Nephron (organoid): ENCODE data around the gene NCSTN.

ENCODE experiments used
- H3K27ac Mint-ChIP-seq, 3 experiments: 2 replicates each; pipeline ENCODE4 v1.8.0; 2020; ENCODE audit warnings: mixed read lengths in 3 of 3, mild to moderate bottlenecking in 2 of 3, moderate library complexity in 1 of 3
- H3K27me3 Mint-ChIP-seq: 2 replicates; pipeline ENCODE4 v1.8.0; 2021; ENCODE audit warnings: low read depth, mild to moderate bottlenecking, moderate library complexity, mixed read lengths
- H3K36me3 Mint-ChIP-seq: 2 replicates; pipeline ENCODE4 v1.8.0; 2020; ENCODE audit warnings: low read depth, mixed read lengths
- H3K4me1 Mint-ChIP-seq: 2 replicates; pipeline ENCODE4 v1.8.0; 2020; ENCODE audit warnings: mixed read lengths
- H3K4me3 Mint-ChIP-seq, 3 experiments: 2 replicates each; pipeline ENCODE4 v1.8.0; 2020; ENCODE audit warnings: mild to moderate bottlenecking in 3 of 3, mixed read lengths in 3 of 3, moderate library complexity in 2 of 3
- H3K9me3 Mint-ChIP-seq: 2 replicates; pipeline ENCODE4 v1.8.0; 2020; ENCODE audit warnings: mixed read lengths
- CTCF ChIP-seq, 3 experiments: fragments of 200-600 bp; sonication (generic); IDR thresholded peaks; one replicate each; pipeline ENCODE4 v1.5.0; 2021; ENCODE audit warnings: antibody characterized with exemption in 3 of 3; ENCODE audit not compliant: unreplicated experiment in 3 of 3

NCSTN gene

GRCh38 chr1:160359559-160360226, 16.5 kb downstream of the NCSTN start:
- peaks cover 27% of the 10 kb centered on the region for H3K4me1 Mint-ChIP-seq
- peaks cover 54% of the 10 kb centered on the region for H3K36me3 Mint-ChIP-seq
- TF ChIP-seq CTCF (IDR thresholded peaks at IDR 0.05; ENCODE audit: unreplicated experiment in 3 of 3): no peak
- H3K27me3 Mint-ChIP-seq: no peaks in the 10 kb centered on the region
- no peak overlapping the region for H3K27ac Mint-ChIP-seq
- H3K4me3 Mint-ChIP-seq: no peak overlapping the region
- no peaks in the 10 kb centered on the region for H3K9me3 Mint-ChIP-seq

DNA sequence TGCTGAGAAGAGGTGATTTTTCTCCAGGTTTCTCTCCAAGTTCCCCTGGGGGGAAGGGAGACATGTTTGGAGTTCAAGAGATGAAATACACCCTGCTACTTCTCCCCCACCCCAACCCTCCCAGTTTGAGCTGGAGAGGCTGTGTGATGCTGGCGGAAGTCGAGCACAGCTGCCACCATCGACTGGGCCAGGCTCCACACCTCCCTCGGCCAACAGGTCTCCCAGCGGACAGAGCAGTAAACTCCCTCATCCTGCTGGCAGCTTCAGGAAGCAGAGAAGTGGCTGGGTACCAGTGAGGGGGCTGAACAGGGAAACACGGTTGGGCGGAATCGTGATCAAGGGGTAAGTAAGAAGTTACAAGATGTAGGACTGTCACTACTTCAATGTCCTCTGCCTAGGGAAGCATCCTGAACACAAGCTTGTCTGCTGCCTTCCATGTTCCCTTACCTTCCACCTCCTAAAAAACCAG, 17.1 kb downstream of the NCSTN start:
- Mint-ChIP-seq H3K9me3 (no peaks in the 10 kb centered on the region), H3K36me3 (peaks cover 49% of the 10 kb centered on the region), H3K4me1 (peaks cover 27% of the 10 kb centered on the region), H3K4me3 (no peak overlapping the region), H3K27me3 (no peaks in the 10 kb centered on the region), H3K27ac (no peak overlapping the region)
- no peak for TF ChIP-seq CTCF (IDR thresholded peaks at IDR 0.05; ENCODE audit: unreplicated experiment in 3 of 3)

GRCh38 chr1:160361199-160361598, 18.0 kb downstream of the NCSTN start:
- peaks cover 34% of the 10 kb centered on the region for H3K4me1 Mint-ChIP-seq
- no peak overlapping the region for H3K4me3 Mint-ChIP-seq
- TF ChIP-seq CTCF (IDR thresholded peaks at IDR 0.05; ENCODE audit: unreplicated experiment in 3 of 3): no peak
- no peak overlapping the region for H3K27ac Mint-ChIP-seq
- H3K9me3 Mint-ChIP-seq: no peaks in the 10 kb centered on the region
- H3K36me3 Mint-ChIP-seq: peaks cover 39% of the 10 kb centered on the region
- no peaks in the 10 kb centered on the region for H3K27me3 Mint-ChIP-seq

DNA sequence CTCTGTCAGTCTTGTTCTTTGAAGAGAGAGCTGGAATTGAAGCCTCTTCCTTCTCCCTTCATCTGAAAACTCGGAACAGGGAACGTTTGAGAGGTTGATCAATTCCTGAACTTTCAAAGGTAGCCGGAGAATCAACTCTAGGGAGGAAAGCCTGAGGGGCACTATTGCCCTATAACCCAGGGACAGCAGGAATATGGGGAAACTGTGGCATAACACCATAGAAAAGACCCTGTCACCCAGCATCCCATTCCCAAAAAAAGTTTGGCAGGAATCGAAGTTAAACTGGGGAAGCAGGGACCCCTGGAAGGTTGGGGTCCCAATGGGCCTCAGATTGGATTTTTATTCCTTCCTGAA, 18.6 kb downstream of the NCSTN start:
- peaks cover 35% of the 10 kb centered on the region for H3K4me1 Mint-ChIP-seq
- no peak for TF ChIP-seq CTCF (IDR thresholded peaks at IDR 0.05; ENCODE audit: unreplicated experiment in 3 of 3)
- H3K36me3 Mint-ChIP-seq: peaks cover 33% of the 10 kb centered on the region
- no peak overlapping the region for H3K4me3 Mint-ChIP-seq
- peak overlapping the region in 1 of 3 experiments; percentile 17 for H3K27ac Mint-ChIP-seq
- no peaks in the 10 kb centered on the region for H3K9me3 Mint-ChIP-seq
- H3K27me3 Mint-ChIP-seq: no peaks in the 10 kb centered on the region

DNA sequence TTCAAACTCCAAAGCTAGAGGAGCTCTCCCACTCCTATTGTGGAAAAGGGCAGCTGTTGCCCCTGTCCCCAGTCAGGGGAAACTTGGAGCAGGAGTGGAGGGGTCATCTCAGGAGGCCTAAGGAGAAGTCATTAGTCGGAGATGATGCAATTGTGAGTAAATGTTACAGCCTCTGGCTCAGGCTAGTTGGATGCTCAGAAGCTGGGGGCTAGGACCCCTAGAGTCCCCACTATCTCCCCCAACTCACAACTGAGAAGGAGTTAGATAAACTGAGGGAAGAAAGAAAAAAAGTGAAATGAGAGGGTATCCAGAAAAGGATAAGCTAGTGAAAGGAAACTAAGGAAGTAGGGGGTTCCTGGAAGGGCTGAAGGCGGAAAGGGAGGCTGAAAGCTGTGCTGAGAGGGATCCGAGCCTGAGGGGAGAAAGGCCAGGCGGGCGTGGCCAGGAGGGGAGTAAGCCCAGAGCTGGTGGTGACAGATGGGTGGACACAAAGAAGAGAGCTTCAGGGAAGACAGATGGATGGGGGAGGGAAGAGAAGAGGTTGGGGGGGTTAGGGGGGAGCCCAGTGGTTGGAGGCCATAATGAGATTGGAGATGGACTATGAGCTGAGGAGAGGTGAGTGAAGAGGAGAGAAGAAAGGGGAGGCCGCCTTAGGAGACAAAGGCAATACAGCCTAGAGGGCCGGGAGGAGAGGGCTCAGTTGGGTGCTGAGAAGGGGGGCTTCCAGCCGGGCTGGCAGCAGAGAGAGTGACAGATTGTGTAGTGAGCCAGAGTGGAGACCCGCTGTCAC, 19.2 kb downstream of the NCSTN start:
- Mint-ChIP-seq H3K27ac (peak overlapping the region; percentile 17 to 71 (median 23)), H3K9me3 (no peaks in the 10 kb centered on the region), H3K4me1 (peaks cover 35% of the 10 kb centered on the region), H3K4me3 (no peak overlapping the region), H3K27me3 (peaks cover 6% of the 10 kb centered on the region), H3K36me3 (peaks cover 28% of the 10 kb centered on the region)
- no peak for TF ChIP-seq CTCF (IDR thresholded peaks at IDR 0.05; ENCODE audit: unreplicated experiment in 3 of 3)
